Lung (tissue), 12 donors: ENCODE measurements around the gene FOXRED1. TPM values are rescaled to one million over a fixed set of nuclear protein-coding genes. Genes with fewer than 3 reads are reported as not detected.
A peak's percentile ranks its signal among the peaks of the same experiment; 100 is the strongest.

Experiments used
- ATAC-seq: fragments of 200-7000 bp; cut with Tn5 transposase; one replicate; pipeline ENCODE4 v1.9.1; 2020; ENCODE audit warnings: moderate number of reproducible peaks; ENCODE audit not compliant: insufficient read depth, low FRiP score
- DNase-seq, 3 donors: peaks; one replicate each; pipeline ENCODE4 v3.0.0-alpha.2; 2013 to 2017
- H3K27ac ChIP-seq, 2 donors: one replicate each; pipeline ENCODE4 v1.5.1; 2013; ENCODE audit warnings: mild to moderate bottlenecking in 2 of 2, moderate library complexity in 2 of 2, control low read depth in 1 of 2, inconsistent platforms in 1 of 2, low read depth in 1 of 2, low read length in 1 of 2
- H3K27me3 ChIP-seq, 3 donors: one replicate each; pipeline ENCODE4 v1.5.1; 2013; ENCODE audit warnings: low read length in 2 of 3; ENCODE audit not compliant: control insufficient read depth in 3 of 3, insufficient read depth in 3 of 3
- H3K36me3 ChIP-seq, 4 donors: one replicate each; pipeline ENCODE4 v1.5.1; 2013; ENCODE audit warnings: low read length in 4 of 4, mild to moderate bottlenecking in 1 of 4, moderate library complexity in 1 of 4; ENCODE audit not compliant: control insufficient read depth in 4 of 4, insufficient read depth in 4 of 4
- H3K4me1 ChIP-seq, 5 donors: one replicate each; pipeline ENCODE4 v1.5.1; 2013; ENCODE audit warnings: low read length in 5 of 5, mild to moderate bottlenecking in 2 of 5, moderate library complexity in 1 of 5; ENCODE audit not compliant: control insufficient read depth in 5 of 5, insufficient read depth in 5 of 5
- H3K4me3 ChIP-seq: one replicate; pipeline ENCODE4 v1.5.1; 2013; ENCODE audit warnings: mild to moderate bottlenecking, control low read depth, moderate library complexity
- H3K9ac ChIP-seq, 2 donors: one replicate each; pipeline ENCODE4 v1.5.1; 2013; ENCODE audit warnings: low read length in 2 of 2, control low read depth in 1 of 2; ENCODE audit not compliant: insufficient read depth in 1 of 2
- H3K9me3 ChIP-seq, 4 donors: one replicate each; pipeline ENCODE4 v1.5.1; 2013; ENCODE audit warnings: low read length in 3 of 4, mild to moderate bottlenecking in 1 of 4, moderate library complexity in 1 of 4; ENCODE audit not compliant: control insufficient read depth in 4 of 4, insufficient read depth in 3 of 4
- WGBS, 2 donors: extraction: QIAGEN DNeasy Blood & Tissue Kit; methylation state at CpG; one replicate each; pipeline ENCODE4 v1.1.7; 2013; 5-methylcytosine and 5-hydroxymethylcytosine counted together
- polyA plus RNA-seq, 2 donors: library from polyadenylated mRNA; stranded (reverse); fragments of 200-250 nt; gene quantifications; one replicate each; pipeline ENCODE4 v1.2.1, GENCODE V29; 2013
- total RNA-seq, 2 donors: library from RNA; depleted of rRNA in 1 of 2; stranded (reverse); fragments of >200 nt in 1 of 2; gene quantifications; one replicate each; pipeline ENCODE4 v1.2.1, GENCODE V29; 2014 to 2021
- TF ChIP-seq, protein P1 (sequence below): IDR thresholded peaks from 2 replicates; pipeline ENCODE4 v1.5.1; 2012; ENCODE audit warnings: mild to moderate bottlenecking; ENCODE audit errors: control extremely low read depth, extremely low read depth
- donor health status: control.
- donor health status: control.
- donor health status: Bipolar disorder and iron deficiency.
- donor health status: healthy.
- donor health status: DM: yes; HTN: yes; CAD: no.

FOXRED1 gene
- total and polyA plus RNA-seq, 4 donors = 18.0 to 28.4 (median 20.7) TPM

DNA sequence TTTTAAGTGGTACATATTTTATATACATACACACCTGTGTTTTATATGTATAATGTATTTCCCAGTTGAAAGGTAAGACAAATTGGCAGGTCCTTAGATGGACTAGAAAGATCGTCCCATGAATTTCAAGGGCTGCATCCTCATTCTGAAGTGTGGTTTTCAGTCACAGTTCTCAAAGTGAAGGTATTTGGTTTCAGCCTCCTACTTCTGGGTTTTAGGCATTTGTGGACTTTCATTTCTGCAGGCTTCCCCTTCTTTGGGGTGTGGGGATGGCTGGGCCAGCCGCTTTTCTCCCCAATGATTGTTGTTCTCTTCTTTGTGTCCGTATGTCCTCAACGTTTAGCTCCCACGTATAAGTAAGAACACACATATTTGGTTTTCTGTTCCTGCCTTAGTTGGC, 44.9 kb downstream of the FOXRED1 start:
- no peak overlapping the region for H3K27ac ChIP-seq
- 82 to 86% methylated on average over 5 of the region's 5 CpGs for WGBS, 2 donors
- H3K9me3 ChIP-seq = no peaks in the 10 kb centered on the region
- H3K27me3 ChIP-seq = no peaks in the 10 kb centered on the region
- ATAC-seq (no peak), DNase-seq (no peak)
- H3K4me1 ChIP-seq = peaks cover 0 to 24% (median 12%) of the 10 kb centered on the region in 5 donors
- H3K36me3 ChIP-seq = peaks cover 0 to 6% (median 6%) of the 10 kb centered on the region in 4 donors
- no peak overlapping the region for H3K9ac ChIP-seq
- TF ChIP-seq, protein P1, sequence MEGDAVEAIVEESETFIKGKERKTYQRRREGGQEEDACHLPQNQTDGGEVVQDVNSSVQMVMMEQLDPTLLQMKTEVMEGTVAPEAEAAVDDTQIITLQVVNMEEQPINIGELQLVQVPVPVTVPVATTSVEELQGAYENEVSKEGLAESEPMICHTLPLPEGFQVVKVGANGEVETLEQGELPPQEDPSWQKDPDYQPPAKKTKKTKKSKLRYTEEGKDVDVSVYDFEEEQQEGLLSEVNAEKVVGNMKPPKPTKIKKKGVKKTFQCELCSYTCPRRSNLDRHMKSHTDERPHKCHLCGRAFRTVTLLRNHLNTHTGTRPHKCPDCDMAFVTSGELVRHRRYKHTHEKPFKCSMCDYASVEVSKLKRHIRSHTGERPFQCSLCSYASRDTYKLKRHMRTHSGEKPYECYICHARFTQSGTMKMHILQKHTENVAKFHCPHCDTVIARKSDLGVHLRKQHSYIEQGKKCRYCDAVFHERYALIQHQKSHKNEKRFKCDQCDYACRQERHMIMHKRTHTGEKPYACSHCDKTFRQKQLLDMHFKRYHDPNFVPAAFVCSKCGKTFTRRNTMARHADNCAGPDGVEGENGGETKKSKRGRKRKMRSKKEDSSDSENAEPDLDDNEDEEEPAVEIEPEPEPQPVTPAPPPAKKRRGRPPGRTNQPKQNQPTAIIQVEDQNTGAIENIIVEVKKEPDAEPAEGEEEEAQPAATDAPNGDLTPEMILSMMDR = no peak
- no peak overlapping the region for H3K4me3 ChIP-seq

DNA sequence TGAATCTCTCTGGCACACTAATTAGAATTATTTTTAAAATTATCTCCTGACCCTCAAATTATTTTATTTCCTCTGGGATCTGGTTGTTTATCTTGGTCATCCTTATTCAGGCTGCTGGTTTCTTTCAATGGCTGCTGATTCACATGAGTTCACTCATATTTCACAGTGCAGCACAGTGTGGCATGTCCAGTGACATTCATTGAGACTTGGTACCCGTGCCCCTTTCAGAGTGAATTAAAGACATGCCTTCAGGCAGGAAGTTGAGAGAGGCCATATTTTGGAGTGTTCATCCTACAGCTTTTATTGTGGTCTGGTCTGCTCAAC, 48.4 kb downstream of the FOXRED1 start:
- no peak for ATAC-seq
- peak overlapping the region; percentile 63 to 78 for H3K27ac ChIP-seq

DNA sequence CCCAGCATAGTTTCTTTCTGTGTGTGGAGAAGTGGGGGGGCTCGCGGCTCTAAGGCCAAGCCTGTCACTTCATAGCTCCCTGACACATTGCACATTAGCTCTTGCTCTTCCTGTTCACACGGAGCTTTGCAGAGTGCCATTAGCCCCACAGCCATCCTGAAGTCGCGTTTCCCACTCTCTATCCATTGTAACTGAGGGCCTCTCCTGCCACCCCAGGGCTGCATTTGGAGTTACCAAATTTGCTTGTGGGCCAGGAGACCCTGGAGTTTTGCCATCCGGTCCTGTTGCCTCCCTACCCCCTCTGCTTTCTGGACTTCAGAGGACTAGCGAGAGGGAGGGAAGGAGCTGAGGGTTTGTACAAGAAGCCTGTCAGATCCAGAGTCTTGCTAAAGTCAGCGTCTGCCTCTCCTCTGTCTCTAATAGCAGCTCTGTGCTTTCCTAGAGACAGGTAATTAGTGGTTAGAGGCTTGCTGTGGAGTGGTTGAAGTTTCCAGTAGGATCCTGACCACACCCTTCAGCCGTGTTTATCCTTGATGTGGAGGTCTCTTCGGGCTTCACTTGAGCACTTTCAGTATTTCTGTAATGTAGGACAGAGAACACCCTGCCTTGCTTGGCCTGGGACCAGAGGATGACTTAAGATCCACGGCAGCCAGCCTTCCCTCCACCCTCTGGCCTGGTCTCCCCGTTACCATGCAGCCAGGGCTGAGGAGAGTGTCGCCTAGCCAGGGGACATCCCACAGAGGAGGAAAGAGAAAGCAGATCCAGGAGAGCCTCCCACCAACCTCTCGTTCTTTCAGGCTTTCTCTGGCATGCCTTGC, 49.0 kb downstream of the FOXRED1 start:
- 20 to 38% methylated on average over 14 of the region's 14 CpGs for WGBS, 2 donors
- no peaks in the 10 kb centered on the region for H3K36me3 ChIP-seq
- ATAC-seq = peak; percentile 67
- H3K4me1 ChIP-seq = peaks cover 0 to 29% (median 8%) of the 10 kb centered on the region in 5 donors
- peak; percentile 82 to 93 (median 89) for DNase-seq
- peak overlapping the region; percentile 63 to 78 for H3K27ac ChIP-seq
- no peak overlapping the region for H3K4me3 ChIP-seq
- TF ChIP-seq, protein P1 = no peak
- H3K27me3 ChIP-seq = no peaks in the 10 kb centered on the region
- no peaks in the 10 kb centered on the region for H3K9me3 ChIP-seq
- H3K9ac ChIP-seq = peak overlapping the region; percentile 39 to 76

More for the DNA sequence above, 48.4 kb downstream of the FOXRED1 start:
- 37 to 42% methylated on average over 1 of the region's 1 CpG for WGBS, 2 donors
- Histone ChIP-seq H3K36me3 (peaks cover 0 to 2% (median 0%) of the 10 kb centered on the region in 4 donors), H3K27me3 (no peaks in the 10 kb centered on the region), H3K4me1 (peaks cover 0 to 29% (median 8%) of the 10 kb centered on the region in 5 donors), H3K4me3 (no peak overlapping the region), H3K9ac (peak overlapping the region in 1 of 2 donors; percentile 76), H3K9me3 (no peaks in the 10 kb centered on the region)
- TF ChIP-seq, protein P1 = no peak
- no peak for DNase-seq
